ENCODE measurements around the gene LDLRAP1.

LDLRAP1 gene

GRCh38 chr1:25531082-25531461 lies 12.3 kb upstream of the LDLRAP1 start:
- no peak for DNase-seq (ENCODE audit: low read depth)
- no peak overlapping the region for H3K4me3 ChIP-seq (ENCODE audit: low read depth, low read length)
- no peak for TF ChIP-seq POLR2A (IDR thresholded peaks at IDR 0.05; ENCODE audit: extremely low read depth, insufficient read length)

GRCh38 chr1:25532970-25533369 lies 10.4 kb upstream of the LDLRAP1 start:
- no peak overlapping the region for H3K4me3 ChIP-seq (ENCODE audit: low read depth, low read length)
- DNase-seq (ENCODE audit: low read depth) = no peak
- TF ChIP-seq CTCF (IDR thresholded peaks at IDR 0.05; ENCODE audit: low read depth, low read length) (no peak), MYC (IDR thresholded peaks at IDR 0.05; ENCODE audit: low read depth, low read length) (no peak), MAX (IDR thresholded peaks at IDR 0.05; ENCODE audit: low read depth, low read length) (no peak), POLR2A (IDR thresholded peaks at IDR 0.05; ENCODE audit: extremely low read depth, insufficient read length) (no peak)

GRCh38 chr1:25533775-25534409 lies 9.5 kb upstream of the LDLRAP1 start:
- DNase-seq (ENCODE audit: low read depth) = no peak
- no peak for TF ChIP-seq CTCF (IDR thresholded peaks at IDR 0.05; ENCODE audit: low read depth, low read length)
- TF ChIP-seq MAX (IDR thresholded peaks at IDR 0.05; ENCODE audit: low read depth, low read length) = no peak
- no peak for TF ChIP-seq MYC (IDR thresholded peaks at IDR 0.05; ENCODE audit: low read depth, low read length)
- no peak for TF ChIP-seq POLR2A (IDR thresholded peaks at IDR 0.05; ENCODE audit: extremely low read depth, insufficient read length)
- H3K4me3 ChIP-seq (ENCODE audit: low read depth, low read length) = no peak overlapping the region

- H3K4me3 ChIP-seq (ENCODE audit: low read depth, low read length) = no peak overlapping the region
- no peak for TF ChIP-seq POLR2A (IDR thresholded peaks at IDR 0.05; ENCODE audit: extremely low read depth, insufficient read length)
- TF ChIP-seq MAX (IDR thresholded peaks at IDR 0.05; ENCODE audit: low read depth, low read length) = no peak
- TF ChIP-seq MYC (IDR thresholded peaks at IDR 0.05; ENCODE audit: low read depth, low read length) = no peak
- no peak for TF ChIP-seq CTCF (IDR thresholded peaks at IDR 0.05; ENCODE audit: low read depth, low read length)
- DNase-seq (ENCODE audit: low read depth) = no peak
These were observed 9.0 kb upstream of the LDLRAP1 start for GRCh38 chr1:25534410-25534788.

GRCh38 chr1:25536124-25536523 lies 7.3 kb upstream of the LDLRAP1 start:
- no peak for DNase-seq (ENCODE audit: low read depth)
- TF ChIP-seq CTCF (IDR thresholded peaks at IDR 0.05; ENCODE audit: low read depth, low read length) = no peak
- TF ChIP-seq MAX (IDR thresholded peaks at IDR 0.05; ENCODE audit: low read depth, low read length) = no peak
- TF ChIP-seq MYC (IDR thresholded peaks at IDR 0.05; ENCODE audit: low read depth, low read length) = no peak
- TF ChIP-seq POLR2A (IDR thresholded peaks at IDR 0.05; ENCODE audit: extremely low read depth, insufficient read length) = no peak
- no peak overlapping the region for H3K4me3 ChIP-seq (ENCODE audit: low read depth, low read length)

GRCh38 chr1:25537153-25537831 lies 6.1 kb upstream of the LDLRAP1 start:
- no peak for DNase-seq (ENCODE audit: low read depth)
- no peak for TF ChIP-seq MYC (IDR thresholded peaks at IDR 0.05; ENCODE audit: low read depth, low read length)
- TF ChIP-seq MAX (IDR thresholded peaks at IDR 0.05; ENCODE audit: low read depth, low read length) = no peak
- no peak for TF ChIP-seq POLR2A (IDR thresholded peaks at IDR 0.05; ENCODE audit: extremely low read depth, insufficient read length)
- no peak for TF ChIP-seq CTCF (IDR thresholded peaks at IDR 0.05; ENCODE audit: low read depth, low read length)
- no peak overlapping the region for H3K4me3 ChIP-seq (ENCODE audit: low read depth, low read length)

All from NB4 (cell line).